Natural killer cell (primary cell): Measurements from ENCODE around the gene FGFBP3. TPM values are rescaled to one million over a fixed set of nuclear protein-coding genes. Genes with fewer than 3 reads are reported as not detected.
"Not testable (repeated sequence)": the region's sequence is repeated elsewhere in the genome, so short reads cannot be mapped to it uniquely, and the experiment has no call there.

ENCODE experiments used
- ATAC-seq, 3 donors: fragments of 150-1000 bp in 2 of 3; fragments of 200-7000 bp in 1 of 3; cut with Tn5 transposase; 1 replicate in 1 of 3; 2 replicates in 2 of 3; pipeline ENCODE4 v1.10.0; 2021; ENCODE audit warnings: mild to moderate bottlenecking in 2 of 3, moderate library complexity in 2 of 3
- DNase-seq, 2 donors: peaks; one replicate each; pipeline versions ENCODE4 v3.0.0 to v3.0.0-alpha.2; 2013 to 2021; ENCODE audit warnings: mixed read lengths in 1 of 2
- H3K27ac ChIP-seq: one replicate; pipeline ENCODE4 v1.5.1; 2013; ENCODE audit warnings: mild to moderate bottlenecking, low read length
- H3K27me3 ChIP-seq: one replicate; pipeline ENCODE4 v1.6.1; 2013; ENCODE audit warnings: low read length; ENCODE audit not compliant: control insufficient read depth, insufficient read depth
- H3K36me3 ChIP-seq: one replicate; pipeline ENCODE4 v1.6.1; 2013; ENCODE audit warnings: low read length; ENCODE audit not compliant: control insufficient read depth, insufficient read depth
- H3K4me1 ChIP-seq: one replicate; pipeline ENCODE4 v1.6.1; 2013; ENCODE audit warnings: low read length; ENCODE audit not compliant: control insufficient read depth, insufficient read depth
- H3K4me3 ChIP-seq: one replicate; pipeline ENCODE4 v1.5.1; 2013; ENCODE audit warnings: low read length
- H3K9me3 ChIP-seq: one replicate; pipeline ENCODE4 v1.6.1; 2013; ENCODE audit warnings: low read length; ENCODE audit not compliant: control insufficient read depth, insufficient read depth
- H3K27ac Mint-ChIP-seq, 2 donors: one replicate each; pipeline ENCODE4 v1.8.0; 2022; ENCODE audit warnings: mild to moderate bottlenecking in 2 of 2, mixed read lengths in 2 of 2, moderate library complexity in 1 of 2
- H3K27me3 Mint-ChIP-seq, 2 donors: one replicate each; pipeline ENCODE4 v1.8.0; 2022; ENCODE audit warnings: low read depth in 2 of 2, mixed read lengths in 2 of 2
- H3K36me3 Mint-ChIP-seq: one replicate; pipeline ENCODE4 v1.8.0; 2022; ENCODE audit warnings: mixed read lengths
- H3K4me1 Mint-ChIP-seq, 2 donors: one replicate each; pipeline ENCODE4 v1.8.0; 2022; ENCODE audit warnings: mixed read lengths in 2 of 2
- H3K4me3 Mint-ChIP-seq: one replicate; pipeline ENCODE4 v1.8.0; 2022; ENCODE audit warnings: mild to moderate bottlenecking, moderate library complexity, mixed read lengths
- H3K9me3 Mint-ChIP-seq, 2 donors: one replicate each; pipeline ENCODE4 v1.8.0; 2022; ENCODE audit warnings: mixed read lengths in 2 of 2
- WGBS: methylation state at CpG from one replicate; pipeline ENCODE4 v1.1.7; 2013; ENCODE audit warnings: missing lambda C conversion rate; ENCODE audit not compliant: insufficient coverage; 5-methylcytosine and 5-hydroxymethylcytosine counted together
- intact Hi-C: fragments of 100-400 bp; cut with micrococcal nuclease; formaldehyde crosslinking; loops from one replicate; pipeline ENCODE4 v1.14.2; 2022
- total RNA-seq, 4 donors: library from RNA; stranded (reverse); fragments of 120-200 nt in 1 of 4; gene quantifications; one replicate each; pipeline versions ENCODE4 v1.2.3 to v1.2.4, GENCODE V29; 2013 to 2022
- TF ChIP-seq, protein P1 (sequence below): fragments of 200-600 bp; IDR thresholded peaks from one replicate; pipeline ENCODE4 v1.8.0; 2022; ENCODE audit warnings: antibody characterized with exemption

Gene FGFBP3
- total RNA-seq, 3 donors from 2014 or later (not counting 1 experiment from before 2014, with no cell fraction given): 2.0 to 2.9 (median 2.4) TPM

- no peaks in the 10 kb centered on the region for H3K9me3 Mint-ChIP-seq
- no peaks in the 10 kb centered on the region for H3K36me3 ChIP-seq
- TF ChIP-seq, protein P1, sequence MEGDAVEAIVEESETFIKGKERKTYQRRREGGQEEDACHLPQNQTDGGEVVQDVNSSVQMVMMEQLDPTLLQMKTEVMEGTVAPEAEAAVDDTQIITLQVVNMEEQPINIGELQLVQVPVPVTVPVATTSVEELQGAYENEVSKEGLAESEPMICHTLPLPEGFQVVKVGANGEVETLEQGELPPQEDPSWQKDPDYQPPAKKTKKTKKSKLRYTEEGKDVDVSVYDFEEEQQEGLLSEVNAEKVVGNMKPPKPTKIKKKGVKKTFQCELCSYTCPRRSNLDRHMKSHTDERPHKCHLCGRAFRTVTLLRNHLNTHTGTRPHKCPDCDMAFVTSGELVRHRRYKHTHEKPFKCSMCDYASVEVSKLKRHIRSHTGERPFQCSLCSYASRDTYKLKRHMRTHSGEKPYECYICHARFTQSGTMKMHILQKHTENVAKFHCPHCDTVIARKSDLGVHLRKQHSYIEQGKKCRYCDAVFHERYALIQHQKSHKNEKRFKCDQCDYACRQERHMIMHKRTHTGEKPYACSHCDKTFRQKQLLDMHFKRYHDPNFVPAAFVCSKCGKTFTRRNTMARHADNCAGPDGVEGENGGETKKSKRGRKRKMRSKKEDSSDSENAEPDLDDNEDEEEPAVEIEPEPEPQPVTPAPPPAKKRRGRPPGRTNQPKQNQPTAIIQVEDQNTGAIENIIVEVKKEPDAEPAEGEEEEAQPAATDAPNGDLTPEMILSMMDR: no peak
- H3K4me1 ChIP-seq: peaks cover 6% of the 10 kb centered on the region
- no peak overlapping the region for H3K4me3 ChIP-seq
- ATAC-seq (peak; percentile 95 to 100 (median 99)), DNase-seq (peak; percentile 37 to 64)
- H3K27ac ChIP-seq: peak overlapping the region; percentile 73
- H3K4me3 Mint-ChIP-seq: peak overlapping the region; percentile 25
- no peaks in the 10 kb centered on the region for H3K9me3 ChIP-seq
- no peaks in the 10 kb centered on the region for H3K36me3 Mint-ChIP-seq
- intact Hi-C loops: no loop called here
- H3K27me3 ChIP-seq: no peaks in the 10 kb centered on the region
- H3K27me3 Mint-ChIP-seq: peaks cover 4 to 11% of the 10 kb centered on the region in 2 donors
- H3K27ac Mint-ChIP-seq: peak overlapping the region; percentile 86 to 88
- WGBS: 0% methylated on average over 2 of the region's 2 CpGs
- H3K4me1 Mint-ChIP-seq: peaks cover 21 to 25% of the 10 kb centered on the region in 2 donors
These were observed 7.3 kb downstream of the FGFBP3 start for GRCh38 chr10:91901784-91902677.

GRCh38 chr10:91897421-91897820 is 11.9 kb downstream of the FGFBP3 start:
- Histone ChIP-seq H3K9me3 (no peaks in the 10 kb centered on the region), H3K4me3 (no peak overlapping the region), H3K36me3 (no peaks in the 10 kb centered on the region), H3K27ac (no peak overlapping the region), H3K4me1 (no peaks in the 10 kb centered on the region), H3K27me3 (no peaks in the 10 kb centered on the region)
- intact Hi-C loops: no loop called here
- no peak for ATAC-seq
- Mint-ChIP-seq H3K27ac (no peak overlapping the region), H3K9me3 (no peaks in the 10 kb centered on the region), H3K27me3 (peaks cover 6 to 28% of the 10 kb centered on the region in 2 donors), H3K4me1 (peaks cover 15% of the 10 kb centered on the region in 2 donors), H3K36me3 (no peaks in the 10 kb centered on the region), H3K4me3 (no peak overlapping the region)
- 73% methylated on average over 8 of the region's 8 CpGs for WGBS
- no peak for DNase-seq
- TF ChIP-seq, protein P1: no peak

GRCh38 chr10:91896212-91896756 is 13.0 kb downstream of the FGFBP3 start:
- Histone ChIP-seq H3K4me3 (no peak overlapping the region), H3K4me1 (no peaks in the 10 kb centered on the region), H3K36me3 (no peaks in the 10 kb centered on the region), H3K27me3 (no peaks in the 10 kb centered on the region), H3K9me3 (no peaks in the 10 kb centered on the region), H3K27ac (no peak overlapping the region)
- ATAC-seq (no peak), DNase-seq (no peak)
- intact Hi-C loops: no loop called here
- H3K4me3 Mint-ChIP-seq: no peak overlapping the region
- 86% methylated on average over 3 of the region's 3 CpGs for WGBS
- H3K27ac Mint-ChIP-seq: no peak overlapping the region
- H3K4me1 Mint-ChIP-seq: peaks cover 3 to 4% of the 10 kb centered on the region in 2 donors
- H3K9me3 Mint-ChIP-seq: no peaks in the 10 kb centered on the region
- H3K27me3 Mint-ChIP-seq: peaks cover 6 to 28% of the 10 kb centered on the region in 2 donors
- no peaks in the 10 kb centered on the region for H3K36me3 Mint-ChIP-seq
- TF ChIP-seq, protein P1: no peak

DNA sequence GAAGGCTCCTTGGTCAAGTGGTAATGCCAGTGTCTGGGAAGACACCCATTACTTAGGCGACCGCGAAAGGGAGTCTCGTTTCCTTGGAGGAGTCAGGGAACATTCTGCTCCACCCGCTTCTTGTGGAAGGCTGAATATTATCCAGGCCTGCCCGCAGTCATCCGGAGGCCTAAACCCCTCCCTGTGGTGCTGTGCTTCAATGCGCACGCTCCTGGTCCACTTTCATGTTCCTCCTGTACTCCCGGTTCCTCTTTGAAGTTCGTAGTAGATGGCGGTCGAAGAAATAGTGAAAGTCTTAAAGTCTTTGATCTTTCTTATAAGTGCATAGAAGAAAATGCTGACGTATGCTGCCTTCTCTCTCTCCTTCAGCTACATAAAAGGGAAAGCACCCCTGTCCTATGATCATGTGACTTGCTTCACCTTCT is 15.0 kb downstream of the FGFBP3 start:
- H3K27me3 Mint-ChIP-seq: peaks cover 9 to 37% of the 10 kb centered on the region in 2 donors
- H3K27ac ChIP-seq, H3K9me3 Mint-ChIP-seq, H3K4me3 Mint-ChIP-seq, H3K4me1 Mint-ChIP-seq, H3K27ac Mint-ChIP-seq, H3K27me3 ChIP-seq, H3K4me3 ChIP-seq, H3K36me3 Mint-ChIP-seq, H3K4me1 ChIP-seq, ATAC-seq, H3K9me3 ChIP-seq, intact Hi-C loops, H3K36me3 ChIP-seq: not testable (repeated sequence)
- WGBS: 87% methylated on average over 12 of the region's 14 CpGs
- DNase-seq: peak in 1 of 2 donors; percentile 28
